ENCODE data around the gene MOB1B.

DNA sequence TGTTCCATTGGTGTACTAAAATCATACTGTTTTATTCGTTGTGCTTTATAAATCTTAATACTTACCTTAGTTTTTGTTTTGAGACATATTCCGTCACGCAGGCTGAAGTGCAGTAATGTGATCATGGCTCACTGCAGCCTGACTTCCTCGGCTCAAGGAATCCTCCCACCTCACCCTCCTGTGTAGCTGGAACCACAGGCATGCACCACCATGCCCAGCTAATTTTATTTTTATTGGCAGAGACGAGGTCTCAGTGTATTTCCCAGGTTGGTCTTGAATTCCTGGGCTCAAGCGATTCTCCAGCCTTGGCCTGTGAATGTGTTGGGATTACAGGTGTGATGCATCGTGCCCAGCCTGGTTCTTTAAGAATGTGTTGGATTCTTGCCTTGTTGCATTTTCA is 66.9 kb downstream of the MOB1B start:
- TF ChIP-seq, protein P1, sequence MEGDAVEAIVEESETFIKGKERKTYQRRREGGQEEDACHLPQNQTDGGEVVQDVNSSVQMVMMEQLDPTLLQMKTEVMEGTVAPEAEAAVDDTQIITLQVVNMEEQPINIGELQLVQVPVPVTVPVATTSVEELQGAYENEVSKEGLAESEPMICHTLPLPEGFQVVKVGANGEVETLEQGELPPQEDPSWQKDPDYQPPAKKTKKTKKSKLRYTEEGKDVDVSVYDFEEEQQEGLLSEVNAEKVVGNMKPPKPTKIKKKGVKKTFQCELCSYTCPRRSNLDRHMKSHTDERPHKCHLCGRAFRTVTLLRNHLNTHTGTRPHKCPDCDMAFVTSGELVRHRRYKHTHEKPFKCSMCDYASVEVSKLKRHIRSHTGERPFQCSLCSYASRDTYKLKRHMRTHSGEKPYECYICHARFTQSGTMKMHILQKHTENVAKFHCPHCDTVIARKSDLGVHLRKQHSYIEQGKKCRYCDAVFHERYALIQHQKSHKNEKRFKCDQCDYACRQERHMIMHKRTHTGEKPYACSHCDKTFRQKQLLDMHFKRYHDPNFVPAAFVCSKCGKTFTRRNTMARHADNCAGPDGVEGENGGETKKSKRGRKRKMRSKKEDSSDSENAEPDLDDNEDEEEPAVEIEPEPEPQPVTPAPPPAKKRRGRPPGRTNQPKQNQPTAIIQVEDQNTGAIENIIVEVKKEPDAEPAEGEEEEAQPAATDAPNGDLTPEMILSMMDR (IDR thresholded peaks at IDR 0.05): no peak
- no peak for TF ChIP-seq ZFX (IDR thresholded peaks at IDR 0.05; ENCODE audit: borderline replicate concordance)
